Muscle of back (tissue), 11 donors: ENCODE data around the gene NAA38. TPM values are rescaled to one million over a fixed set of nuclear protein-coding genes. Genes with fewer than 3 reads are reported as not detected.

Source experiments
- DNase-seq, 3 donors: peaks; one replicate each; pipeline versions ENCODE4 v3.0.0 to v3.0.0-alpha.2; 2013
- polyA plus RNA-seq, 10 donors: library from polyadenylated mRNA; unstranded; fragments of 120-200 nt; gene quantifications; one replicate each; pipeline ENCODE4 v1.2.1, GENCODE V29; 2013; ENCODE audit not compliant: insufficient read length in 10 of 10

The NAA38 gene
- polyA plus RNA-seq, 10 donors: 33.1 to 64.6 (median 47.3) TPM

- peak; percentile 63 to 91 (median 84) for DNase-seq
These were observed 13.6 kb downstream of the NAA38 start for GRCh38 chr17:7843536-7844291.

- DNase-seq: peak in 1 of 3 donors; percentile 77
These were observed 14.2 kb downstream of the NAA38 start for GRCh38 chr17:7843257-7843535.

- peak; percentile 75 to 85 (median 82) for DNase-seq
These were observed 14.7 kb downstream of the NAA38 start for GRCh38 chr17:7842380-7843256.

- DNase-seq: peak; percentile 89 to 96 (median 94)
These were observed 15.4 kb downstream of the NAA38 start for GRCh38 chr17:7841915-7842379.

GRCh38 chr17:7841396-7841914, 15.9 kb downstream of the NAA38 start:
- peak in 2 of 3 donors; percentile 88 to 92 for DNase-seq

- DNase-seq: no peak
These were observed 16.5 kb downstream of the NAA38 start for GRCh38 chr17:7840875-7841274.

GRCh38 chr17:7840441-7840840, 16.9 kb downstream of the NAA38 start:
- no peak for DNase-seq

- DNase-seq: peak in 1 of 3 donors; percentile 32
These were observed 17.5 kb downstream of the NAA38 start for GRCh38 chr17:7839876-7840261.

- DNase-seq: peak in 1 of 3 donors; percentile 21
These were observed 18.0 kb downstream of the NAA38 start for GRCh38 chr17:7839190-7839875.

GRCh38 chr17:7838090-7839075, 19.0 kb downstream of the NAA38 start:
- peak; percentile 67 to 76 (median 73) for DNase-seq

- DNase-seq: no peak
These were observed 19.8 kb downstream of the NAA38 start for GRCh38 chr17:7837408-7838088.

GRCh38 chr17:7836596-7837407, 20.6 kb downstream of the NAA38 start:
- peak; percentile 88 to 95 (median 93) for DNase-seq

GRCh38 chr17:7835814-7836595, 21.4 kb downstream of the NAA38 start:
- DNase-seq: peak; percentile 74 to 90 (median 78)

- DNase-seq: peak; percentile 99 to 100 (median 99)
These were observed 22.2 kb downstream of the NAA38 start for GRCh38 chr17:7834957-7835813.

- no peak for DNase-seq
These were observed 22.8 kb downstream of the NAA38 start for GRCh38 chr17:7834542-7834956.

GRCh38 chr17:7833795-7834541, 23.4 kb downstream of the NAA38 start, which contains the start of gene KDM6B:
KDM6B (plus strand) TSS chr17:7834217; CDS start chr17:7845555, 11,338 bp downstream.
- DNase-seq: peak; percentile 87 to 97 (median 92)
